Activated CD4-positive, alpha-beta T cell treated with anti-CD3 and anti-CD28 coated beads, Interleukin-2, amount 50 U/mL, for 24 hours (primary cell): ENCODE results near the gene STUB1.

Experiments
- DNase-seq, 2 donors: peaks; one replicate each; pipeline ENCODE4 v3.0.0-alpha.2; 2020; ENCODE audit warnings: low read depth in 1 of 2, low spot score in 1 of 2

STUB1 gene

GRCh38 chr16:724188-725040 is 44.2 kb downstream of the STUB1 start:
- no peak for DNase-seq

GRCh38 chr16:725041-725376 is 44.8 kb downstream of the STUB1 start:
- no peak for DNase-seq

DNA sequence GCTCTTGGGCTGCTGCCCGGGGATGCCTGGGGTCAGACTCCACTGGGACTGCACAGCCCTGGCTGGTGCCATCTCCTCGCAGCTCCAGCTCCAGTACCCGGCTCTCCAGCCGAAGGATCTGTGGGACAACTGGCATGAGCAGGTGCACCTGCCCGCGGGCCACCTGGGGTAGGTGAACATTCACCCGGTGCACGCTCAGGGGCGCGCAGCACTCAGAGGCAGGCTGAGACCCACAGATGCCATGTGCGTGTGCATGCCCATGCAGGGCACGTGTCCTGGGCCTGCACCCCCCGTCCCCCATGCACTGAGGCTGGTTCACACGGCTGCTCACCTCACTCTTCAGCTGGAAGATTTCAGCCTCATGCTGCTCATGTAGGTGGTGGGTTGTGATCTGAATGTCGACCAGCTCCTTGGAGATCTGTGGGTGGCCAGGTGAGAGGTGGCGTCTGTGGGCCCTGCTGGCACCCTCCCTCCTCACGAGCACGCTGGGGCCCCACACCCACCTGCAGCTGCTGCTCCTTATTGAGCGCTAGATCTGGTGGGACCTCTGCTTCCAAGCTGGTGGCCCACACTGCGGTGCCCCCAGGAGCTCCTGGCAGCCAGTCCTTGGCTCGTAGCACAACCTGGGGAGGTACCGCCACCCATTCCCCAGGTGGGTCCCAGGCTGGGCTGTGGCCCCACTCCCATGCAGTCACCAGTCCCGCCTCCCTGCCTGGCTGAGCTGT is 45.4 kb downstream of the STUB1 start:
- no peak for DNase-seq

- DNase-seq, result no peak
Measured at GRCh38 chr16:726188-726437, 45.9 kb downstream of the STUB1 start.

- peak in 1 of 2 donors; percentile 34 for DNase-seq
Measured at GRCh38 chr16:726438-727290, 46.5 kb downstream of the STUB1 start, which contains the start of the genes CCDC78 and HAGHL. Gene CCDC78, minus strand, starts transcription at chr16:726443. Its CDS starts 76 bp downstream, at chr16:726367. Gene HAGHL, plus strand, starts transcription at chr16:727106. Its CDS starts 404 bp downstream, at chr16:727510.

GRCh38 chr16:727291-727977 is 47.2 kb downstream of the STUB1 start:
- DNase-seq, result no peak

GRCh38 chr16:728131-728889 is 48.1 kb downstream of the STUB1 start:
- DNase-seq, result peak in 1 of 2 donors; percentile 34

- DNase-seq, result no peak
Measured at GRCh38 chr16:728890-729744, 48.9 kb downstream of the STUB1 start.

- no peak for DNase-seq
Measured at GRCh38 chr16:729768-730665, 49.8 kb downstream of the STUB1 start.

GRCh38 chr16:730666-731509 is 50.7 kb downstream of the STUB1 start:
- DNase-seq, result no peak

DNA sequence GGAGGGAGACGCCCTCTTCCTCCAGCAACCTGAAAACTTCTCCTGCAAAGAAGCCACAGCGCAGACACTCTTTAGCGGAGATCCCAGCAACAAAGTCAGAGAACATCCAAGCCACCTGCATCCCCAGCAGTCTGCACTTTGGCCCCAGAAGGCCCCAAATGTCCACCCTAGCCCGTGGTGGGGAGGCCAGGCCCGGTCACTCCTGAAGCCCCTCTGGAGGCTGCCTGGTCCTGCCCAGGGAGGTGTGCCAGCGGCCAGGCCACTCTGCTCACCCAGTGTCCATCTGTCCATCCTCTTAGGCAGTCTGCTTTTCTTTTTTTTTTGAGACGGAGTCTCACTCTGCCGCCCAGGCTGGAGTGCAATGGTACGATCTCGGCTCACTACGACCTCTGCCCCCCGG is 52.1 kb downstream of the STUB1 start:
- DNase-seq, result no peak
